Measurements from ENCODE around the gene RING1.

The RING1 gene

DNA sequence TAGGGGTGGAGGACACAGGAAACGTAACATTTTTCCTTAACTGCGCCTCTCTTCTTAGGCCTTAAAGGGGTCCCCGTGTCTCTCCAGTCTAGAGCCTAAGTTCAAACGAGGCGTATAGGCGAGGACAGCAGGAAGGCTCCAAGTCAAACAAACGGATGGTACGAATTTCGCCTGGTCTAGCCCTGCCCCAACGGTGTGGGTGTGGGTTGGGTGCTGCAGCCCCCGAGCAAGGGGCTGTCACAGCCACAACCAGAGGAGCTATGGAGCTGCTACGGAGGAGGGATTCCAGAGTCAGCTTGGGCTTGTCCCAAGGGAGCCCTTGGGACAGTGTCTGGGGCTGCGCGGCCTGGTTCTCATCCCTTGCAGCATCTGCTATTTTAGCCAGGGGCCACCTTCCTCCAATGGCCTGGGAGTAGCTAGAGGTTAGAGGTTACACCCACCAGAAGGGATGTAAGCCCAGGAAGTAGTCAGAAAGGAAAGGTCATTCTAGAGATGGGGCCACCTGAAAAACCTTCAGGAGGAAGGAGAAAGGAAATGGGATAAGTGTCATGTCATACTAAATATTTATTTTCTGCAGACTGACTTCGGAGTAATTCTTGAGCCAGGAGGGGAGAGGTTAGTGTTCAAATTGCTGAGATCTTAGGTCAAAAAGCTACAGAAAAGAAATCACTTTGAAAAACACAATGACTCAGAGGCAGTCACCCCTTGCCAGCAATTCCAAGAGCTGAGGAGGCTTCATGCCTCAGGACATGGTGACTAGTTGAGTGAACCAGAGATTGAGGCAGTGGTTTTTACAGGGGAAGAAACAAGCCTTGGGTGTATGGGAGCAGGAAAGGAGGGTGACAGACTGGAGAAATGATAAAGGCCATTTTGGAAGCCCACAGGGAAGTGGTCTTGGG, 41.7 kb downstream of the RING1 start:
- no peak for DNase-seq

DNA sequence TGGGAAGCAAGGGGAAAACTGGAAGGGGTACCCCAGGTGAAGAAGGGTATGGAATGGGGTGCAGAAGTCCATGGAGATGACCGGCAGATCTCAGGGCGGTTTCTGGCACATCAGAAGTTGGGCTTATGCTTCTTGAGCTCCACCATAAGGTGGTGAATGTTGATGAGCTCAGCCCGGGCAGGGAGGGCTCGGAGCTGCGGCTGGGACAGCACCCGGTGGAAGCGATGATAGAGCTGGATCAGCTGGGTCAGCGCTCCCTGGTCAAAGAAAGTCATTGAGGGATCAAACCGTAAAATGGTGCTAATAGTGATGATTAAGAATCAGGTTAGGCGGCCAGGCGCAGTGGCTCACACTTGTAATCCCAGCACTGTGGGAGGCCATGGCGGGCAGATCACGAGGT, 42.4 kb downstream of the RING1 start:
- DNase-seq: no peak

DNA sequence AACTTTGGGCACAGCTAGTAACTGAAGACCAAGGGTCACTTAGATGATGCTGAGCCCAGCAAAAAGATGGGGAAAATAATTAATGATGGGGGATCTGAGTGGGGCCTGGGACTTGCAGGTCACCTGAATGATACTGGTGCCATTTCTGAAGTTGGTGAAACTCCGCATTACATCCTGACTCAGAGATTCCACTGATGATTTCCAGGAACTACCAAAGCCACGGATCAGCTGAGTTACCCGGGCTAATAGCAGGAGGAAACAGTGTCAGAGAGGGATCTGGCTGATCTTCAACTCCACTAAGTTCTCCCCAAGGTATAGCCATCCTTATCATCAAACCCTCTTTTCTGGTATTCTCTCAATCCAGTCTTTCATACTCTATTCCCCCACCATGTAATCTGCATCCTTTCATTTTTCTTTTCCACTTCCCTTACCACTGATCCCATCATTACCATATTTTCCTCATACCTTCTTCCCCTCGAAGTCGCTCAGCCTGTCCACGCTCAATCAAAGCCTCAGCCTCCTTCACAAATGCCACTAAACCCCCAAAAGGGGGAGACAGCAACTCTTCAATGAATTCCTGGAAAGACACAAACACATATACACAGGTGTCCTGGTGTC, 43.2 kb downstream of the RING1 start:
- DNase-seq: no peak

DNA sequence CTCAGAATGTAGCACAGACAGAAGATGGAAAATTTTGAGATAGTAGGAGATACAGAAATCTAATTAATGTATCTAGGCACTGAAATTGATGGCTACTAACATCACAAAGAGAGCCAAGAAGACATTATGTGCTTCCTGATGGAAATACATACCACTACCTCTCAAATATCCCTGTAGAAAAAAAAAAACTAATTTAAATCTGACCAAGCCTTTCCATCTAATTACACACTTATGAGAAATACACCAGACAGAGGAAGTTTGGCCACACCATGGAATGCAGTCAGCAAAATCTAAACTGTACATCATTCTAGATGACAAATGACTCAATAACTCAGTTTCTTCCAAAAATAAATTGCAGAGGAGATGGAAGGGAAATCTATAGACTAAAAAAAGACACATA, 44.5 kb downstream of the RING1 start:
- DNase-seq: no peak

DNA sequence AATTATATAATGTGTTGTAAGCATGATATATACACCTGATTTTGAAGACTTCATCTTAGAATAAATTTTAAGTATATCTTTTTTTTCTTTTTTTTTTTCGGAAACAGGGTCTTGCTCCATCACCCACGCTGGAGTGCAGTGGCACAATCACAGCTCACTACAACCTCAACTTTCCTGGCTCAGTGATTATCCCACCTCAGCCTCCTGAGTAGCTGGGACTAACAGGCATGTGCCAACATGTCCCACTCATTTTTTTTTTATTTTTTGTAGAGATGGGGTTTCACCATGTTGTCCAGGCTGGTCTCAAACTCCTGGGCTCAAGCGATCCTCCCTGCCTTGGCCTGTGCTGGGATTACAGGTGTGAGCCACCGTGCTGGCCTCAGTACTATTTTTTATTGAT, 46.3 kb downstream of the RING1 start:
- DNase-seq: no peak

DNA sequence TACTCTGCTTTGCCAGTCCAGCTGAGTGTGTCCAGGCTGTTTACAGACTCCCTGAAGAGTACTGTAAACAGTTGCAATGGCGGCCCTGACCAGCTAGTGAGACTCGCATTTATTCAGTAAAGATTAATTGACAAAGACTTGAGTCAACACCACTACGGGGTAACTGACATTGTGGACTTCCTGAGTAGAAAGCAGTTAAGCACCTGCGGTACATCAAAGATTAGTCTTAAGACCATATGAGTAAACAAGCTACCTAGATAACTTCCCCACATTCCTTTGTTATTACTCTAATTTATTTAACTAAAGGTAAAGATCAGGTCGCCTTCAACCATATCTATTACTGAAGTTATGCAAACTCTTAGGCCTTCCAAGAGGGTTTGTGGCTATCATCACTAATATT, 50.7 kb downstream of the RING1 start:
- DNase-seq: no peak
